CD14-positive monocyte (primary cell): ENCODE measurements around the gene URAD. TPM values are rescaled to one million over a fixed set of nuclear protein-coding genes. Genes with fewer than 3 reads are reported as not detected.

Source experiments
- DNase-seq, 3 donors: peaks; one replicate each; pipeline ENCODE4 v3.0.0-alpha.2; 2011 to 2022
- H2AFZ ChIP-seq: 2 replicates; pipeline ENCODE4 v1.6.0; 2012; ENCODE audit warnings: mild to moderate bottlenecking, low read depth, low read length, inconsistent platforms; ENCODE audit not compliant: insufficient read depth, poor library complexity, severe bottlenecking
- H3K27ac ChIP-seq, 2 donors: 1 replicate in 1 of 2; 2 replicates in 1 of 2; pipeline ENCODE4 v1.5.1; 2012 to 2013; ENCODE audit warnings: low read length in 2 of 2, control low read depth in 1 of 2, inconsistent platforms in 1 of 2, low read depth in 1 of 2, mild to moderate bottlenecking in 1 of 2
- H3K27me3 ChIP-seq, 2 donors: one replicate each; pipeline versions ENCODE4 v1.6.0 to v1.6.1; 2011 to 2013; ENCODE audit warnings: low read length in 2 of 2; ENCODE audit not compliant: control insufficient read depth in 2 of 2, insufficient read depth in 2 of 2
- H3K36me3 ChIP-seq, 2 donors: replicated peaks in 1 of 2; 1 replicate in 1 of 2; 2 replicates in 1 of 2; pipeline versions ENCODE4 v1.5.1 to v1.6.1; 2012 to 2013; ENCODE audit warnings: low read length in 2 of 2, control low read depth in 1 of 2, inconsistent platforms in 1 of 2, mild to moderate bottlenecking in 1 of 2; ENCODE audit not compliant: insufficient read depth in 2 of 2, control insufficient read depth in 1 of 2
- H3K4me1 ChIP-seq, 2 donors: 1 replicate in 1 of 2; 2 replicates in 1 of 2; pipeline versions ENCODE4 v1.5.1 to v1.6.1; 2012 to 2013; ENCODE audit warnings: low read length in 2 of 2, control low read depth in 1 of 2, inconsistent platforms in 1 of 2, mild to moderate bottlenecking in 1 of 2, moderate library complexity in 1 of 2; ENCODE audit not compliant: insufficient read depth in 2 of 2, control insufficient read depth in 1 of 2
- H3K4me2 ChIP-seq: replicated peaks from 2 replicates; pipeline ENCODE3; 2012; ENCODE audit warnings: low read length, moderate library complexity, mild to moderate bottlenecking; ENCODE audit not compliant: poor library complexity, severe bottlenecking; ENCODE audit errors: extremely low read depth
- H3K4me3 ChIP-seq, 3 experiments: fragments of 200-600 bp in 1 of 3; sonication (generic) in 1 of 3; replicated peaks in 1 of 3; 1 replicate in 2 of 3; 2 replicates in 1 of 3; pipeline ENCODE4 v1.5.1; 2011 to 2013; ENCODE audit warnings: low read length in 3 of 3, mild to moderate bottlenecking in 3 of 3, control low read depth in 2 of 3, low read depth in 2 of 3, inconsistent platforms in 1 of 3, moderate library complexity in 1 of 3
- H3K79me2 ChIP-seq: 2 replicates; pipeline ENCODE4 v1.6.0; 2012; ENCODE audit warnings: mild to moderate bottlenecking, control low read depth, inconsistent platforms, low read length, moderate library complexity; ENCODE audit not compliant: insufficient read depth
- H3K9ac ChIP-seq: 2 replicates; pipeline ENCODE4 v1.6.0; 2017; ENCODE audit warnings: low read length, mild to moderate bottlenecking; ENCODE audit not compliant: insufficient read depth, poor library complexity, severe bottlenecking
- H3K9me3 ChIP-seq, 2 donors: replicated peaks in 1 of 2; 1 replicate in 1 of 2; 2 replicates in 1 of 2; pipeline versions ENCODE4 v1.5.1 to v1.6.1; 2012 to 2013; ENCODE audit warnings: low read length in 2 of 2, control low read depth in 1 of 2; ENCODE audit not compliant: control insufficient read depth in 1 of 2, insufficient read depth in 1 of 2
- H4K20me1 ChIP-seq: 2 replicates; pipeline ENCODE4 v1.6.0; 2012; ENCODE audit warnings: mild to moderate bottlenecking, low read length, control low read depth, moderate library complexity; ENCODE audit not compliant: insufficient read depth
- H3K27ac Mint-ChIP-seq, 7 donors: one replicate each; pipeline ENCODE4 v1.8.0; 2020; ENCODE audit warnings: mild to moderate bottlenecking in 7 of 7, mixed read lengths in 7 of 7, moderate library complexity in 6 of 7, inconsistent platforms in 2 of 7
- H3K27me3 Mint-ChIP-seq, 3 donors: one replicate each; pipeline ENCODE4 v1.8.0; 2021 to 2022; ENCODE audit warnings: low read depth in 3 of 3, mild to moderate bottlenecking in 3 of 3, mixed read lengths in 3 of 3, moderate library complexity in 3 of 3, inconsistent platforms in 1 of 3
- H3K36me3 Mint-ChIP-seq, 2 donors: one replicate each; pipeline ENCODE4 v1.8.0; 2020; ENCODE audit warnings: mixed read lengths in 2 of 2, inconsistent platforms in 1 of 2, mild to moderate bottlenecking in 1 of 2
- H3K4me1 Mint-ChIP-seq: one replicate; pipeline ENCODE4 v1.8.0; 2020; ENCODE audit warnings: mild to moderate bottlenecking, mixed read lengths
- H3K4me3 Mint-ChIP-seq, 2 donors: one replicate each; pipeline ENCODE4 v1.8.0; 2020; ENCODE audit warnings: mild to moderate bottlenecking in 2 of 2, mixed read lengths in 2 of 2, moderate library complexity in 1 of 2
- H3K9me3 Mint-ChIP-seq, 7 donors: one replicate each; pipeline ENCODE4 v1.8.0; 2020 to 2022; ENCODE audit warnings: mixed read lengths in 7 of 7, mild to moderate bottlenecking in 6 of 7, moderate library complexity in 6 of 7, inconsistent platforms in 2 of 7
- CTCF ChIP-seq: fragments of 200-600 bp; IDR thresholded peaks from one replicate; pipeline ENCODE4 v1.8.0; 2022; ENCODE audit warnings: antibody characterized with exemption, mild to moderate bottlenecking
- WGBS: methylation state at CpG from one replicate; pipeline ENCODE4 v1.1.5; 2013; ENCODE audit warnings: missing lambda C conversion rate; ENCODE audit not compliant: insufficient coverage; 5-methylcytosine and 5-hydroxymethylcytosine counted together
- intact Hi-C, 2 donors: fragments of 100-400 bp; cut with micrococcal nuclease; formaldehyde crosslinking; loops; one replicate each; pipeline versions ENCODE4 v1.15.0 to v1.15.1; 2023
- polyA plus RNA-seq, 3 donors: library from polyadenylated mRNA; depleted of rRNA in 1 of 3; unstranded in 2 of 3; stranded (reverse) in 1 of 3; fragments of 300-500 nt in 2 of 3; fragments of >200 nt in 1 of 3; fragmentation: Illumina TruSeq in 2 of 3; gene quantifications; 1 replicate in 2 of 3; 2 replicates in 1 of 3; pipeline ENCODE4 v1.2.3, GENCODE V29; 2012 to 2021

URAD gene
- polyA plus RNA-seq, 3 donors: 0.12 TPM; not detected in 2

DNA sequence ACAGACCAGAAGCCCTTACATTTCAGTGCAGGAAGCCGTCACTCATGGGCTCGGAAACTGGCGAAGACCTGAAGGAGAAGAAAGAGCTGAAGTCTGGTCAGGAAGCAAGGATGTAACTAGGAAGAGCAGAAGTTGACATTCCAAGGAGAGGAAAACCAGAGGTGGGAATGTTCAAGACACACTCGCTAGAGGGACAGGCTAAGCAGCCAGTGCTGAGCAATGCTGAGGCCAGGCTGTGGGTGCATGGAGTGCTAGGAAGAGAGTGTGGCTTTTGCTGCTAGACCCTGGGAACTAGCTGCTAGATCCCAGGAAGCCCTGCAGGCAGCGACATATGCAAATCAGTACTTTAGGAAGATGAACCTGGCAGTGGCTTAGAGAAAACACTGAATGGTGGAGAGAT, 12.1 kb upstream of the URAD start:
- H3K36me3 ChIP-seq: peaks cover 2 to 14% of the 10 kb centered on the region in 2 donors
- 69% methylated on average over 5 of the region's 5 CpGs for WGBS
- no peak overlapping the region for H3K27ac ChIP-seq
- H2AFZ ChIP-seq: no peak overlapping the region
- Mint-ChIP-seq H3K27ac (no peak overlapping the region), H3K9me3 (no peaks in the 10 kb centered on the region), H3K4me1 (peaks cover 3% of the 10 kb centered on the region), H3K4me3 (peak overlapping the region in 1 of 2 donors; percentile 28), H3K27me3 (peaks cover 2 to 4% (median 3%) of the 10 kb centered on the region in 3 donors), H3K36me3 (peaks cover 3% of the 10 kb centered on the region in 2 donors)
- no peaks in the 10 kb centered on the region for H4K20me1 ChIP-seq
- no peak overlapping the region for H3K9ac ChIP-seq
- no peak for TF ChIP-seq CTCF
- H3K4me3 ChIP-seq: no peak overlapping the region
- no peaks in the 10 kb centered on the region for H3K9me3 ChIP-seq
- H3K4me2 ChIP-seq: no peak overlapping the region
- H3K27me3 ChIP-seq: no peaks in the 10 kb centered on the region
- intact Hi-C loops: no loop called here
- DNase-seq: no peak
- no peaks in the 10 kb centered on the region for H3K4me1 ChIP-seq
- no peaks in the 10 kb centered on the region for H3K79me2 ChIP-seq

GRCh38 chr13:27997904-27998522, 9.5 kb upstream of the URAD start:
- Histone ChIP-seq H3K4me2 (no peak overlapping the region), H3K4me1 (no peaks in the 10 kb centered on the region), H3K9ac (no peak overlapping the region), H3K27me3 (no peaks in the 10 kb centered on the region), H3K4me3 (no peak overlapping the region), H4K20me1 (no peaks in the 10 kb centered on the region), H2AFZ (no peak overlapping the region), H3K9me3 (no peaks in the 10 kb centered on the region), H3K36me3 (no peaks in the 10 kb centered on the region), H3K79me2 (no peaks in the 10 kb centered on the region), H3K27ac (no peak overlapping the region)
- Mint-ChIP-seq H3K4me3 (no peak overlapping the region), H3K36me3 (peaks cover 0 to 2% of the 10 kb centered on the region in 2 donors), H3K4me1 (peaks cover 3% of the 10 kb centered on the region), H3K9me3 (no peaks in the 10 kb centered on the region), H3K27ac (no peak overlapping the region), H3K27me3 (peaks cover 3 to 7% (median 3%) of the 10 kb centered on the region in 3 donors)
- intact Hi-C loops: no loop called here
- 75% methylated on average over 6 of the region's 7 CpGs for WGBS
- peak; percentile 33 for TF ChIP-seq CTCF
- DNase-seq: no peak
